Spleen (tissue), 11 donors: Measurements from ENCODE around the gene FN3K. TPM values are rescaled to one million over a fixed set of nuclear protein-coding genes. Genes with fewer than 3 reads are reported as not detected.

Experiments used
- DNase-seq: peaks from one replicate; pipeline ENCODE4 v3.0.0-alpha.2; 2020
- H3K27ac ChIP-seq, 8 donors: fragments of 200-600 bp; sonication (generic) in 7 of 8; 1 replicate in 4 of 8; 2 replicates in 4 of 8; pipeline versions ENCODE4 v1.5.0 to v1.8.0; 2016 to 2021; ENCODE audit warnings: inconsistent platforms in 4 of 8, mild to moderate bottlenecking in 4 of 8, moderate library complexity in 1 of 8
- H3K27me3 ChIP-seq, 7 donors: fragments of 200-600 bp; sonication (generic) in 6 of 7; replicated peaks in 1 of 7; 1 replicate in 4 of 7; 2 replicates in 3 of 7; pipeline versions ENCODE4 v1.5.0 to v1.8.0; 2016 to 2021; ENCODE audit warnings: inconsistent platforms in 3 of 7, mild to moderate bottlenecking in 1 of 7
- H3K36me3 ChIP-seq, 6 donors: fragments of 200-600 bp; sonication (generic) in 5 of 6; 1 replicate in 4 of 6; 2 replicates in 2 of 6; pipeline versions ENCODE4 v1.5.0 to v1.8.0; 2016 to 2021; ENCODE audit warnings: inconsistent platforms in 2 of 6
- H3K4me1 ChIP-seq, 6 donors: fragments of 200-600 bp; sonication (generic) in 5 of 6; 1 replicate in 3 of 6; 2 replicates in 3 of 6; pipeline versions ENCODE4 v1.5.0 to v1.8.0; 2016 to 2021; ENCODE audit warnings: inconsistent platforms in 3 of 6
- H3K4me3 ChIP-seq, 8 donors: fragments of 200-600 bp; sonication (generic) in 7 of 8; 1 replicate in 4 of 8; 2 replicates in 4 of 8; pipeline versions ENCODE4 v1.5.0 to v1.8.0; 2016 to 2021; ENCODE audit warnings: inconsistent platforms in 4 of 8, mild to moderate bottlenecking in 4 of 8, moderate library complexity in 2 of 8
- H3K9me3 ChIP-seq, 8 donors: fragments of 200-600 bp; sonication (generic) in 7 of 8; 1 replicate in 4 of 8; 2 replicates in 4 of 8; pipeline versions ENCODE4 v1.5.0 to v1.8.0; 2016 to 2021; ENCODE audit warnings: inconsistent platforms in 4 of 8
- CTCF ChIP-seq, 11 experiments: fragments of 200-600 bp in 7 of 11; fragments of 450-650 bp in 4 of 11; sonication (generic) in 4 of 11; IDR thresholded peaks in 8 of 11; conservative IDR thresholded peaks in 3 of 11; 1 replicate in 7 of 11; 2 replicates in 4 of 11; pipeline versions ENCODE4 v1.4.0 to v1.8.0; 2016 to 2021; ENCODE audit warnings: antibody characterized with exemption in 11 of 11, inconsistent platforms in 4 of 11, mild to moderate bottlenecking in 1 of 11
- POLR2A ChIP-seq, 3 donors: fragments of 450-650 bp; IDR thresholded peaks; one replicate each; pipeline ENCODE4 v1.5.1; 2017; ENCODE audit warnings: antibody characterized with exemption in 3 of 3, mild to moderate bottlenecking in 1 of 3
- POLR2AphosphoS5 ChIP-seq, 3 donors: sonication (generic); formaldehyde crosslinking; IDR thresholded peaks; one replicate each; pipeline ENCODE4 v1.5.1; 2017; ENCODE audit warnings: antibody characterized with exemption in 3 of 3
- WGBS, 5 donors: extraction: QIAGEN DNeasy Blood & Tissue Kit in 3 of 5; methylation state at CpG; one replicate each; pipeline versions ENCODE4 v1.1.5 to v1.1.7; 2013 to 2018; 5-methylcytosine and 5-hydroxymethylcytosine counted together
- intact Hi-C: fragments of 100-400 bp; cut with DNase I; formaldehyde crosslinking; loops from one replicate; pipeline ENCODE4 v1.15.0; 2023; ENCODE audit warnings: low total_unique reads
- polyA plus RNA-seq, 3 donors: library from polyadenylated mRNA; stranded (reverse); fragments of 200-250 nt; gene quantifications; one replicate each; pipeline ENCODE4 v1.2.1, GENCODE V29; 2013
- total RNA-seq, 7 donors: library from RNA; depleted of rRNA in 3 of 7; stranded (reverse); fragments of >200 nt in 3 of 7; fragmentation: NEBNext Ultra II Directional in 4 of 7; extraction: Animal tissue kit (Norgen Biotek cat#: 25700) in 4 of 7; gene quantifications; one replicate each; pipeline versions ENCODE4 v1.1.0 to v1.2.1, GENCODE V29; 2016 to 2021
- donor health status: healthy with polysubstance abuse.
- donor health status: DM: no; HTN: no; CAD: no; lungs with moderate emphysema.
- donor health status: DM: no; HTN: no; CAD: no.
- donor health status: Bipolar disorder and iron deficiency.
- donor health status: healthy.
- donor health status: DM: no; HTN: no; CAD: no.
- donor health status: DM: yes; HTN: yes; CAD: no.

The FN3K gene
- total and polyA plus RNA-seq, 10 donors, result 1.4 to 14.1 (median 6.3) TPM

GRCh38 chr17:82798752-82799151 lies 63.3 kb downstream of the FN3K start:
- Histone ChIP-seq H3K27me3 (no peaks in the 10 kb centered on the region), H3K4me1 (peaks cover 4 to 21% (median 14%) of the 10 kb centered on the region in 6 donors), H3K36me3 (peaks cover 0 to 58% (median 0%) of the 10 kb centered on the region in 6 donors), H3K27ac (no peak overlapping the region), H3K4me3 (no peak overlapping the region), H3K9me3 (no peaks in the 10 kb centered on the region)
- intact Hi-C loops, result no loop called here
- TF ChIP-seq CTCF (IDR thresholded peaks at IDR 0.05 in 8 of 11, conservative IDR thresholded peaks at IDR 0.05 in 3 of 11) (no peak), POLR2A (IDR thresholded peaks at IDR 0.05) (no peak), POLR2AphosphoS5 (IDR thresholded peaks at IDR 0.05) (no peak)
- WGBS, 5 donors, result 95 to 99% (median 97%) methylated on average over 7 of the region's 7 CpGs
- no peak for DNase-seq

GRCh38 chr17:82799591-82799990 lies 64.2 kb downstream of the FN3K start:
- 94 to 97% (median 94%) methylated on average over 16 of the region's 16 CpGs for WGBS, 5 donors
- no peak overlapping the region for H3K27ac ChIP-seq
- intact Hi-C loops, result no loop called here
- H3K9me3 ChIP-seq, result no peaks in the 10 kb centered on the region
- no peak overlapping the region for H3K4me3 ChIP-seq
- peaks cover 0 to 18% (median 11%) of the 10 kb centered on the region in 6 donors for H3K4me1 ChIP-seq
- peaks cover 0 to 58% (median 0%) of the 10 kb centered on the region in 6 donors for H3K36me3 ChIP-seq
- DNase-seq, result no peak
- H3K27me3 ChIP-seq, result no peaks in the 10 kb centered on the region
- TF ChIP-seq POLR2AphosphoS5 (IDR thresholded peaks at IDR 0.05) (no peak), CTCF (IDR thresholded peaks at IDR 0.05 in 8 of 11, conservative IDR thresholded peaks at IDR 0.05 in 3 of 11) (no peak), POLR2A (IDR thresholded peaks at IDR 0.05) (no peak)

Other genes with a start within 250 kb of the FN3K start
- 10 to 100 TPM; 39.9 to 55.1 (median 45.6) TPM for gene FOXK2, start 215.9 kb upstream of the FN3K start, total RNA-seq
- gene FOXK2, start 215.9 kb upstream of the FN3K start, polyA plus RNA-seq, result 10 to 100 TPM; 10.4 to 16.7 (median 12.4) TPM
- 10 to 100 TPM; 62.6 to 80.2 (median 67.0) TPM for gene WDR45B, start 87.2 kb upstream of the FN3K start, total RNA-seq
- gene WDR45B, start 87.2 kb upstream of the FN3K start, polyA plus RNA-seq, result 10 to 100 TPM; 30.9 to 52.7 (median 34.9) TPM
- 10 to 100 TPM in 2 of 7 donors, 1 to 10 TPM in 5; 4.1 to 13.6 (median 5.5) TPM for gene RAB40B, start 36.9 kb upstream of the FN3K start, total RNA-seq
- gene RAB40B, start 36.9 kb upstream of the FN3K start, polyA plus RNA-seq, result 1 to 10 TPM; 5.3 to 8.6 (median 8.5) TPM
- gene FN3KRP, start 18.9 kb upstream of the FN3K start, total RNA-seq, result 10 to 100 TPM; 16.3 to 35.1 (median 21.2) TPM
- gene FN3KRP, start 18.9 kb upstream of the FN3K start, polyA plus RNA-seq, result 10 to 100 TPM; 25.4 to 33.3 (median 27.4) TPM
- gene TBCD, start 16.4 kb downstream of the FN3K start, total RNA-seq, result 100 to 1,000 TPM in 3 of 7 donors, 10 to 100 TPM in 4; 55.6 to 149 (median 84.5) TPM
- gene TBCD, start 16.4 kb downstream of the FN3K start, polyA plus RNA-seq, result 100 to 1,000 TPM; 117 to 207 (median 195) TPM
- under 1 TPM in 2 of 7 donors, not detected in 5; 0.12 to 0.13 TPM for gene ZNF750, start 104.4 kb downstream of the FN3K start, total RNA-seq
- gene ZNF750, start 104.4 kb downstream of the FN3K start, polyA plus RNA-seq, result under 1 TPM; 0.05 to 0.16 (median 0.15) TPM